Dendritic cell treated with granulocyte-macrophage colony-stimulating factor and Interleukin-4, amounts not matched to agents 40 ng/mL and 50 ng/mL, for 4 days (primary cell): ENCODE measurements around the gene RAB7B.

ENCODE experiments used
- H3K27ac Mint-ChIP-seq: one replicate; pipeline ENCODE4 v1.8.0; 2022; ENCODE audit warnings: mild to moderate bottlenecking, mixed read lengths
- H3K27me3 Mint-ChIP-seq: one replicate; pipeline ENCODE4 v1.8.0; 2022; ENCODE audit warnings: mild to moderate bottlenecking, mixed read lengths
- H3K36me3 Mint-ChIP-seq: one replicate; pipeline ENCODE4 v1.8.0; 2022; ENCODE audit warnings: low read depth, mixed read lengths
- H3K4me1 Mint-ChIP-seq: one replicate; pipeline ENCODE4 v1.8.0; 2022; ENCODE audit warnings: low read depth, mixed read lengths
- H3K4me3 Mint-ChIP-seq: one replicate; pipeline ENCODE4 v1.8.0; 2022; ENCODE audit warnings: mild to moderate bottlenecking, moderate library complexity, mixed read lengths
- H3K9me3 Mint-ChIP-seq: one replicate; pipeline ENCODE4 v1.8.0; 2022; ENCODE audit warnings: mixed read lengths
- intact Hi-C: fragments of 100-400 bp; cut with micrococcal nuclease; formaldehyde crosslinking; loops from one replicate; pipeline ENCODE4 v1.15.0; 2022

The RAB7B gene

DNA sequence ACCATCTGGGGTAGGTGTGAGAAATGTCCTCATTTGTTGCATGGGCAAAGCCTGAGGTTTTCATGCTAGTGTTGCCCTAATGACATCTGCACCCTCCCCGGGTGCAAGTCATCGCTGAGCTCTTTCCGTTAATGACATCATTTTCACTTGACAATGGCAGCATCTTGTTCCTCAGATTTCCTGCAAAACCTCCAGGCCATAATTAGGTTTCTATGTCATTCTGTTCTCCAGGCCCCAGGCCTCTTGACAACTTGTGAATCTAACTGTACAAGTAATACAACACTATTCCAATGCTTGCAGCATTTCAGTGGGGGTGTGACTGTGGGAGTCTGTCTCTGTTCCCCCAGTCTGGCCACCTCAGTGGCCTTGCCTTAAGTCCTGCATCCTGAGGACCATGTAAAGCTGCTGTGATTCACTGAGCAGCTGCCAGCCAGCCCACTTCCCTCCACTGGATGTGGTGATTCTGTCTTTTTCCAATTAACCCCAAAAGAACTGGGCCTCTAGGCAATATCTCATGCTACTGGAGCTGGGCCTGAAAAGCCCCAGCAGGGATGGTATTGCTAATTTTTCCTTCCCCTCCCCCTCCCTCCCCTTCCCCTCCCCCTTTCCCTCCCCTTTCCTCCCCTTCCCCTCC is 22.8 kb downstream of the RAB7B start:
- H3K36me3 Mint-ChIP-seq: peaks cover 64% of the 10 kb centered on the region
- no peaks in the 10 kb centered on the region for H3K27me3 Mint-ChIP-seq
- no peaks in the 10 kb centered on the region for H3K9me3 Mint-ChIP-seq
- H3K27ac Mint-ChIP-seq: no peak overlapping the region
- no peak overlapping the region for H3K4me3 Mint-ChIP-seq
- intact Hi-C loops: no loop called here
- peaks cover 21% of the 10 kb centered on the region for H3K4me1 Mint-ChIP-seq

DNA sequence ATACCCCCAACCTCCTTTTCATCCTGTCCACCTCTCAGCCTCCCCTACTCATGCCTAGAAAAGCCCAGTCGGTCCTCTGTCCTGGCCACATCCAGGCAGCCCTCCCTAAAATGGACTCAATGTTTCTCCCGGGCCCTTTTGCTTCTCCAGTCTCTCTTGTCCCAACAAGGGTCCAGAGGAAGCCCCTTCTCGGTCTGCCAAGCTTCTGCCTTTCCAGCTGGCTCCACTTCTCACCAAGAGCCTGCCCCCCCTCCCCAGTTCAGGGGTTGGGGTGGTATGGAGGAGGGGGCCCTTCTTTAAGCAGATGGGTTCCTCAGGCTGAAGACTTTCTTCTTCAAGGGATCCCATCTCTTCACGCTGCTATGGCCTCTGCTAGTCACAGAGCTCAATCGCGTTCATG is 23.9 kb downstream of the RAB7B start:
- Mint-ChIP-seq H3K4me3 (no peak overlapping the region), H3K27ac (no peak overlapping the region), H3K4me1 (peaks cover 19% of the 10 kb centered on the region), H3K27me3 (no peaks in the 10 kb centered on the region), H3K9me3 (no peaks in the 10 kb centered on the region), H3K36me3 (peaks cover 54% of the 10 kb centered on the region)
- intact Hi-C loops: no loop called here

DNA sequence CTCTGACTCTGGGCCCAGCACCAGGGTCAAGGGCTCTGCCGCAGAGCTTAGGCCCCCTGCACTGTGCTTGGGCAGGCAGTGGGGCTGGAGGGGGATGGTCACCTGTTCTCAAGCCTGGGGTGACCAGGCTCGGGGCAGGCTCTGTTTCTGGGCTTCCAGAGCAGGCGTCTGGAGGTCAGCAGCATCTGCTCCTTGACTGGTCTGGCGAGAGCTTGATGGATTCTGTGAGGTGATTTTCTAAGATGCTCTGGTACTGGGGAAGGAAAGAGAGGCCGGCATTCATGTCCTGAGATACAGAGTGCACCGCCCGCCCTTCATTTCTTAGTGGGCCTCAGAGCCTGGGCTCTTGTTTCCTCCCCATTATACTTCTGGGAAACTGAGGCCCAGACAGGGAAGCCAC is 24.5 kb downstream of the RAB7B start:
- Mint-ChIP-seq H3K4me1 (peaks cover 13% of the 10 kb centered on the region), H3K27ac (no peak overlapping the region), H3K27me3 (no peaks in the 10 kb centered on the region), H3K36me3 (peaks cover 48% of the 10 kb centered on the region), H3K9me3 (no peaks in the 10 kb centered on the region), H3K4me3 (no peak overlapping the region)
- intact Hi-C loops: no loop called here

DNA sequence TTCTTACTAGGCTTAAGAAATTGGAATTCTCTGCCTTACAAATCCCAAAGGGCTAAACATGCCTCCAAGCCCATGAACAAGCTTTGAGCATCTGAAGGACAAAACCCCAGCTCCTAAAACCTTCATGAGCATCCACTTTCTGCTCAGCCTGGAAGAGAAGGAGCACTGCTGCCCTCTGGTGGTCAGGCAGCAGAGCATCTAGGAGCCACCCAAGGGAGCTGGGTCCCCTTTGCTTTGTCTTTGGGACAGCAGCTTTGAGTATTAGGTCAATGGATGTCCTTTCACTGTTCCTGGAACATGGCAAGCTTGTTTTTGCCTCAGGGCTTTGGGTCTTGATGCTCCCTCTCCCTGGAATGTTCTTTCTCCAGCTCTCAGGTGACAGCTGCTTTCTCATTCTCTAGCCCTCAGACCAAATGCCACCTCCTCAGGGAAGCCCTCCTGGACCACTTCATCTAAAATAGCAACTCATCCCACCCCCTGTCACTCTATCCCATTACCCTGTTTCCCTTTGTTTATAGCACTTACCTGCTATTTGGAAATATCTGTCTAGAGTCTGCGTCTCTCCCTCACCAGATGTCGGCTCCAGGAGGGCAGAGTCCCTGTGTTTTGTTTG is 25.7 kb downstream of the RAB7B start:
- Mint-ChIP-seq H3K27me3 (peaks cover 3% of the 10 kb centered on the region), H3K36me3 (peaks cover 37% of the 10 kb centered on the region), H3K4me1 (peaks cover 12% of the 10 kb centered on the region), H3K27ac (no peak overlapping the region), H3K9me3 (no peaks in the 10 kb centered on the region), H3K4me3 (no peak overlapping the region)
- intact Hi-C loops: loop anchor here (1.0 kb wide), 2 partner anchors 58 to 186 kb away; no protein-coding TSS in a partner anchor

DNA sequence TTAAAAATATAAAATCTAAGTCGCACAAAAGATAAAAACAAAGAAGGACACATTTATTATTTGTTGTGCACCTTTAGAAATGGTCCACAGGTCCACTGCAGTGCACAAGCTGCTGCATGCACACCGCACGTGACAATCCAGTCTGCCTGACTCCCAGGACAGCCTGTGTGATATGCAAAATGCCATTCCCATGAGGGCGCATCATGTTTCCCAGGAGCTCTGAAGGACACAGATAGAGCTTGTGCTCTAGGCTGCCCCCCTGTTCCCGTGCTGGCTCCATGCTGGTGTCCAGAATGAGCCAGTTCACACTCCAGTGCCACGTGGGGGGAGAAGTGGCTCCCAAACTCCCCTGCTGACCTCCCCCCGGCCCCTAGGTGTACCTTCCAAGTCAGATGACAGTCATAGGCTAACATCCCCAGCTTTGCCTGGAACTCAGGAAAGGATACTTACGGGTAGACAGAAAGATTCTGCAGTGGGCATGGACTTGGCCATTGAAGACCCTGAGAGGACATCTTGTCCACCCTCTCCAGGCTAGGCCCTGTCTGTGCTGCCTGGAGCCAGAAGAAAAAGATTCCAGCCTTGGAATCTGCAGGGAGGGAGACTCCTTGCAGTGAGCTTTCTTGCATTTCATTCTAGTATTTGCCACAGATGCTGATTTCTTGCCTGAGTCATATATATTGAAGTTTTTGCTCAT is 26.3 kb downstream of the RAB7B start:
- H3K4me1 Mint-ChIP-seq: peaks cover 12% of the 10 kb centered on the region
- intact Hi-C loops: loop anchor here (1.0 kb wide), 2 partner anchors 58 to 186 kb away; no protein-coding TSS in a partner anchor

DNA sequence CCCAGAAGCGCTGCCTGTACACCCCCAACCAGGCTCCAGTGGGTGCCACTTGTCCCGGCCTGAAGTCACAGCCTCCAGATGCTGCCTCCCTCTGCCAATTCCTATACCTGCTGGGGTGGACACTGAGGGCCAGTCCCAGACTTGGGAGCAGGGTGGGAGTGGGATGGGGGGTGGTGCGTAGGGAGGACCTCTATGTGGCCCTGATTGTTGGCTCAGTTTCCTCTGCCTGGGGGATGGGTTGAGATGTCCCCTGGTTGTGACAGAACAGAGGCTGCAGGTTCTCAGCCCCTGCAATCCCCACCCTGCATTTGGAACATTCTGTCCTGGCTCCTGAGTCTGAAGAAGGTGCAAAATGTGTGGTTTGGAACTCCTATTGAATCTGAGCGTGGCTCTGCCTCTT is 27.2 kb downstream of the RAB7B start:
- H3K27me3 Mint-ChIP-seq: peaks cover 3% of the 10 kb centered on the region
- intact Hi-C loops: no loop called here
- peaks cover 12% of the 10 kb centered on the region for H3K4me1 Mint-ChIP-seq
- no peak overlapping the region for H3K4me3 Mint-ChIP-seq
- no peak overlapping the region for H3K27ac Mint-ChIP-seq
- H3K36me3 Mint-ChIP-seq: peaks cover 22% of the 10 kb centered on the region
- no peaks in the 10 kb centered on the region for H3K9me3 Mint-ChIP-seq

More for the DNA sequence above, 26.3 kb downstream of the RAB7B start:
- Mint-ChIP-seq H3K27me3 (peaks cover 3% of the 10 kb centered on the region), H3K9me3 (no peaks in the 10 kb centered on the region), H3K27ac (no peak overlapping the region), H3K36me3 (peaks cover 30% of the 10 kb centered on the region), H3K4me3 (no peak overlapping the region)

DNA sequence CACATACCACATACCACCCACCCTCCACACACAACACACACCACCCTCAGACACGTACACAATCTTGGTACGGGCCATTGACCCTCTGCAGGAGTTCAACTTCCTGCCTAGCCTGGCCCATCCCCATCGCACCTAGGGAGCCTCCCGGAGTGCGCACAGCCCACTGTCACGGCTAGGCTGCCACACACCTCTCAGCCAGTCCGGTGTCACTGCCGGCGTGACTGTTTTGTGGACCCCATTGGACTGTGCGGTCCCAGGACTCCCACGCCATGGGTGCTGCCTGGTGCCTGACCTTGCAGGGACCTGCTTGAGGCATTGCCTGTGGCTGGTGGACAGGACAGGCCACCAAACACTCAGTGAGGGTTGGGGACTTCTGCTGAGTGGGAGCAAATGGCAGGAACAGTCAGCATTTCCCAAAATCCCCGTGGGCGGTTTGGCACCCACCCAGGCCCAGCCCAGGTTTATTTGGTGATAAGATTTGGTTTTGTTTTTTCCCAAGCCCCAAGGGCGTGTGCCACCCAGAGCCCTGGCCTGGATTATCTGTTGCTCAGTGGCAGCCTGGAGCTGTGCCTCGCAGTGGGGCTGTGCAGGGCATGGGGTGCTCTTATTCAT is 27.7 kb downstream of the RAB7B start:
- intact Hi-C loops: no loop called here
- H3K36me3 Mint-ChIP-seq: peaks cover 21% of the 10 kb centered on the region
- no peak overlapping the region for H3K27ac Mint-ChIP-seq
- H3K27me3 Mint-ChIP-seq: peaks cover 3% of the 10 kb centered on the region
- H3K9me3 Mint-ChIP-seq: no peaks in the 10 kb centered on the region
- no peak overlapping the region for H3K4me3 Mint-ChIP-seq
- peaks cover 6% of the 10 kb centered on the region for H3K4me1 Mint-ChIP-seq

DNA sequence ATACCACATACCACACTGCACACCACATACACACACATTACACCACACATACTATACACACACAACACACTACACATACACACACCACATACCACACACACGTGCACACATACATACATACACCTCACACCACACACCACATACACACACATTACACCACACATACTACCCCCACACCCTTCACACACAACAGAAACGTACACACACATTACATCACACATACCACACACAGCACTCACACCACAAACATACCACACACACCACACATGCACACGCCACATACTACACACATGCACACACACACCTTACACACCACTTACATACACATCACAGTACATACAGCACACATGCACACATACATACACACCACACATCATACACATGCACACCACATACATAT is 28.5 kb downstream of the RAB7B start:
- H3K27ac Mint-ChIP-seq: no peak overlapping the region
- H3K4me1 Mint-ChIP-seq: peaks cover 6% of the 10 kb centered on the region
- peaks cover 16% of the 10 kb centered on the region for H3K36me3 Mint-ChIP-seq
- H3K27me3 Mint-ChIP-seq: peaks cover 3% of the 10 kb centered on the region
- no peaks in the 10 kb centered on the region for H3K9me3 Mint-ChIP-seq
- intact Hi-C loops: no loop called here
- no peak overlapping the region for H3K4me3 Mint-ChIP-seq

DNA sequence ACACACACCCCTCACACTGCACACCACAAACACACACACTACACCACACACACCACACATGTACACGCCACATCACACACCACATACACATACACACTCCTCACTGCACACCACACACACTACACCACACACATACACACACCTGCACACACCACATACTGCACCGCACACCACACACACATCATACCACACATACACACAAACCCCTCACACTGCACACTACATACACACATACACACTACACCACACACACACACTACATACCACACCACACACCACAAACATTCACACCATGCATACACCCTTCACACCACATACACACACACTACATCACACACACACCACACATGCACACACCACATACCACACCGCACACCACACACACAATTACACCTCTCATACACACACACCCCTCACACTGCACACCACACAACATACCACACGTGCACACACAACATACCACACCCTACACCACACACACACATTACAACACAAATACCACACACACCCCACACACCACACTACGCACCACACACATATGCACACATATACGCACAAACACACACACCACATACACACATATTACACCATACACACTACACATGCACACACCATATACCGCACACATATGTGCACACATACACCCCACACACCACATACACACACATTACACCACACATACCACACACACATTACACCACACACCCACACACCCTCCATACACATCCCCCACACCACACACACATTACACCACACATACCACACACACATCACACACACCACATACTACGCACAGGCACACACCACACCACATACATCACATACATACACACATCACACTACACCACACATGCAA is 29.6 kb downstream of the RAB7B start:
- H3K27me3 Mint-ChIP-seq: peaks cover 3% of the 10 kb centered on the region
- H3K4me3 Mint-ChIP-seq: no peak overlapping the region
- H3K9me3 Mint-ChIP-seq: no peaks in the 10 kb centered on the region
- intact Hi-C loops: no loop called here
- H3K27ac Mint-ChIP-seq: no peak overlapping the region
- peaks cover 5% of the 10 kb centered on the region for H3K36me3 Mint-ChIP-seq
- peaks cover 6% of the 10 kb centered on the region for H3K4me1 Mint-ChIP-seq

DNA sequence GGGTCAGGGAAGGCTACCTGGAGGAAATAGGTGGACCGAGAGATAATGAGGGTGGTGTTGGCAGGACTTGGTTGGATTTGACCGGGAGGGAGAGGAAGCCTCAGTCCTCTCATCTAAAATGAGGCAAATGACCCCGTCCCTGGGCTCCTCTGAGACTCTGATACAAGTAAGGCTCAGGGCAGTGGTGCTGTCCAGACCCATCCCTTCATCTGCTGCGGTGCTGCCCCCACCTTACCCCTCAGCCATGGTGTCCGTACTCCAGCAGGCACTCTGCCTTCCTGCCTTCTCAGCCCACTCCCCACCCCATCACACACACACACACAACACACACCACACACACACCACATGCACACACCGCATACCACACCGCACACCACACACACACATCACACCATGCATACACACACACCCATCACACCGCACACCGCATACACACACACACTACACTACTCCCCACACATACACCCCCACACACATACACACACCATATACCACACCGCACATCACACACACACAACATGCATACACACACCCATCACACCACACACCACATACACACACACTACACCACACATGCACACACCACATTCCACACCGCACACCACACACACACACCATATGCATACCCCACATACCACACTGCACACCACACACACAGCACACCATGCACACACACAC is 30.6 kb downstream of the RAB7B start:
- no peak overlapping the region for H3K4me3 Mint-ChIP-seq
- no peak overlapping the region for H3K27ac Mint-ChIP-seq
- H3K9me3 Mint-ChIP-seq: no peaks in the 10 kb centered on the region
- H3K4me1 Mint-ChIP-seq: peaks cover 6% of the 10 kb centered on the region
- H3K27me3 Mint-ChIP-seq: peaks cover 3% of the 10 kb centered on the region
- H3K36me3 Mint-ChIP-seq: no peaks in the 10 kb centered on the region
- intact Hi-C loops: no loop called here

DNA sequence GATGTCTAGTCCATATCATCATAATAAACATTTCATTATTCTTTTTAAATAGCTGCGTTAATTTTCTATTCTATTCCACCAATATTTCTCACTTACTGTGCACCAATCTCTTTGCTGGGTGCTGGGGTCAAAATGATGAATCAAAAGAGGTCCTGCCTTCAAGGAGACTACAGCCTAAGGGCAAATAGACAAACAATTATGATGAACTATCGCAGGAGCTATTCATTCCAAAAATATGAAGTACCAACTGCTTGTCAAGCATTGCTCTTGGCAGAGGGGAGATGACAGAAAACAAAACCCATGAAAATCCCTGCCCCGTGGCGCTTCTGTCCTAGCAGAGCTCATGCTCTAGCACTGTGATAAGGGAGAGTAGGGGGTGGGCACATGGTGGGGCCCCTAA is 31.1 kb downstream of the RAB7B start:
- intact Hi-C loops: no loop called here
- peaks cover 6% of the 10 kb centered on the region for H3K4me1 Mint-ChIP-seq
- H3K27me3 Mint-ChIP-seq: peaks cover 5% of the 10 kb centered on the region
- no peaks in the 10 kb centered on the region for H3K9me3 Mint-ChIP-seq
- H3K4me3 Mint-ChIP-seq: no peak overlapping the region
- no peak overlapping the region for H3K27ac Mint-ChIP-seq
- H3K36me3 Mint-ChIP-seq: no peaks in the 10 kb centered on the region

DNA sequence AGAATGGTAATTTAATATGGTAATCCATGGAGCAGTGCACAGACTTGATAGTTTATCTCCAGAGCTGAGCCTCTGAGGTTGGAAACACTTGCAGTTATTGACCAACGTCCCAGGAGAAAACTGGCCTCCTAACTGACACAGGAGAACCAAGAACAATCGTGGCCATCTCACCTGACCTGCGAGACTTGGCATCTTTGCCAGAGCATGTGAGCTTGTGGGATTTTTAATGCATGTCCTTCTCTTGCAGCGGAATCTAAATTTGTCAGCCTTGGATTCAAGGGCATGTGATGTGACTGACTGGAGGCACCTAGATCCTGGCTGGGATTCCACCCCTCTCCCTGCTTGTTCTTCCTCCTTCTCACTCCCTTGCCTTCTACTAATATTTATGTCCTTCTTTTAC is 32.1 kb downstream of the RAB7B start:
- peaks cover 5% of the 10 kb centered on the region for H3K27me3 Mint-ChIP-seq
- no peaks in the 10 kb centered on the region for H3K36me3 Mint-ChIP-seq
- intact Hi-C loops: no loop called here
- no peaks in the 10 kb centered on the region for H3K9me3 Mint-ChIP-seq
- H3K4me1 Mint-ChIP-seq: peaks cover 6% of the 10 kb centered on the region
- H3K27ac Mint-ChIP-seq: no peak overlapping the region
- no peak overlapping the region for H3K4me3 Mint-ChIP-seq

DNA sequence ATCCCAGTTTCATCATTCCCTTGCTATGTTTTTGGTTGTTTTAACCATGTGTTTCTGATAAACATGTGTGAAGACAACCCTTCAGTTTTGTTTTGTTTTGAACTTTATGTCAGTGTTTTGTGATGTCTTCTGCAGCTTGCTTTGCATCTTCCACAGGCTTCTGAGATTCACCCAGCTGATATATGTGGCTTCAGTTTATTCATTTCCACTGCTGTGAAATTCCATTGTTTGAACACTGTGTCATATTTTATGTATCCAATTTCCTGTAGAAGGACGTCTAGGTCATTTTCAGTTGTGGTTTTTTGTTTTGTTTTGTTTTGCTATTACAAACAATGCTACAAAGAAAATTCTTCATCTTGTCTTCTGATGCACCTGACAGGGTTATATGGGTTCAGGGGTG is 32.7 kb downstream of the RAB7B start:
- H3K4me1 Mint-ChIP-seq: peaks cover 6% of the 10 kb centered on the region

More for the DNA sequence above, 32.7 kb downstream of the RAB7B start:
- H3K27ac Mint-ChIP-seq: no peak overlapping the region
- peaks cover 5% of the 10 kb centered on the region for H3K27me3 Mint-ChIP-seq
- H3K9me3 Mint-ChIP-seq: no peaks in the 10 kb centered on the region
- no peaks in the 10 kb centered on the region for H3K36me3 Mint-ChIP-seq
- no peak overlapping the region for H3K4me3 Mint-ChIP-seq
- intact Hi-C loops: no loop called here
